SK-N-MC (cell line): ENCODE measurements around the gene TMPRSS4.

Experiments used
- EZH2 ChIP-seq: fragments of 200-600 bp; sonication (generic); IDR thresholded peaks from one replicate; pipeline ENCODE4 v1.6.1; 2017; ENCODE audit warnings: antibody characterized with exemption
- FOXP2 ChIP-seq: optimal IDR thresholded peaks from 2 replicates; pipeline ENCODE3; 2011; ENCODE audit warnings: mild to moderate bottlenecking, moderate library complexity; ENCODE audit not compliant: insufficient read depth; ENCODE audit errors: extremely low read length, control extremely low read depth
- POLR2AphosphoS5 ChIP-seq: IDR thresholded peaks from 2 replicates; pipeline ENCODE4 v1.6.1; 2012; ENCODE audit warnings: mild to moderate bottlenecking, low read depth, low read length, borderline replicate concordance

DNA sequence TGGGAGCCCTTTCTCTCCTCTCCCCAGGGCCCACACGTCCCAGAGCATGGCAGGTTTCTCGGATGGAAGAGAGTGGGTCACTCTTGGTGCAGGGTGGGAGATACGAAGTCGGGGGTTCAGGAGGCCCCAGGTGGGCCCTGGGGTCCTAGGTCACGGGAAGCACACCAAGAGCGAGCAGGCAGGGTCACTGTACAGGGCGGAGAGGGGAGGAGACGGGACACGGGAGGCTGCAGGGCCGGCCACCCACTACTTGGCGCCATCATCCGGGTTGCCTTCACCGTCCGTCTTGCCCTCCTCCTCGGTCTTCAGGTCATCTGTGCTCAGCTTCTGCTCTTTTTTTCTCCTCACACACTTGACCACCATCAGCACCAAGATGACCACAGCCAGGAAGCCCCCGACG is 89.8 kb downstream of the TMPRSS4 start:
- TF ChIP-seq EZH2 (no peak), POLR2AphosphoS5 (no peak), FOXP2 (no peak)
